Breast epithelium (tissue), 3 donors: ENCODE data around the gene FAM131C.

Source experiments
- POLR2A ChIP-seq: fragments of 450-650 bp; IDR thresholded peaks from one replicate; pipeline ENCODE4 v1.6.1; 2016; ENCODE audit warnings: antibody characterized with exemption, mild to moderate bottlenecking, moderate library complexity
- POLR2AphosphoS5 ChIP-seq, 3 donors: sonication (generic); formaldehyde crosslinking; IDR thresholded peaks; one replicate each; pipeline ENCODE4 v1.6.1; 2017; ENCODE audit warnings: antibody characterized with exemption in 3 of 3
- TF ChIP-seq, protein P1 (sequence below), 3 donors: fragments of 450-650 bp; IDR thresholded peaks; one replicate each; pipeline ENCODE4 v1.5.1; 2016 to 2017; ENCODE audit warnings: antibody characterized with exemption in 3 of 3, mild to moderate bottlenecking in 3 of 3, moderate library complexity in 3 of 3

DNA sequence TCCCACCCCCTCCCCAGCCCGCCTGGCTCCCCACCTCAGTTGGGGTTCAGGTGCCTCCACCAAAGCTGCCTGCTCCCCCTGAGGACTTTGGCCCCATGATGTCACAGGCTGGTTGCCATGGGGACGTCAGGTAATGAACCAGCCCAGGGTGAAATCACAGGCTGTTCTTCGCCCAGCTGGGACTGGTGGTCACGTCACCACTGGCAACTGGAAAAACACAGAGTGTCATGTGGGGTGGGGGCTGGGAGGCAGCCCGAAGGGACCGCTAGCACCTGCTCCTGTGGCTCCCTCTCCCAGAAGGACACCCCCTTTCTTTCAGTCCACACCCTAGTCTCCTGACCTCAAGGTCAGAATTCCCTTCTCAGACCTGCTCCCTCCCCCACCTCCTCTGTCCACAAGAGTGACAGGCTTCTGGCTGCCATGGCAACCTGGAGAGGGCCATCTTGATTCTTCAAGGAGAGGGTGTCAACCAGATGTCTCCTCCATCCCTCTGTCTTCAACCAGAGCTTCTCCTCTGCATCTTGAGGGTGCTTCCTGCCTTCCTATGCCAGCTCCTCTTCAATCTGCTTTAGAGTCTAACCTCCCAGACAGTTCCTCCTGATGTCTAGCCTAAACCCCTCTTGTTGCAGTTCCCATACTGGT lies 6.2 kb downstream of the FAM131C start:
- TF ChIP-seq POLR2A (no peak), POLR2AphosphoS5 (IDR thresholded peaks at IDR 0.05) (no peak)
- TF ChIP-seq, protein P1, sequence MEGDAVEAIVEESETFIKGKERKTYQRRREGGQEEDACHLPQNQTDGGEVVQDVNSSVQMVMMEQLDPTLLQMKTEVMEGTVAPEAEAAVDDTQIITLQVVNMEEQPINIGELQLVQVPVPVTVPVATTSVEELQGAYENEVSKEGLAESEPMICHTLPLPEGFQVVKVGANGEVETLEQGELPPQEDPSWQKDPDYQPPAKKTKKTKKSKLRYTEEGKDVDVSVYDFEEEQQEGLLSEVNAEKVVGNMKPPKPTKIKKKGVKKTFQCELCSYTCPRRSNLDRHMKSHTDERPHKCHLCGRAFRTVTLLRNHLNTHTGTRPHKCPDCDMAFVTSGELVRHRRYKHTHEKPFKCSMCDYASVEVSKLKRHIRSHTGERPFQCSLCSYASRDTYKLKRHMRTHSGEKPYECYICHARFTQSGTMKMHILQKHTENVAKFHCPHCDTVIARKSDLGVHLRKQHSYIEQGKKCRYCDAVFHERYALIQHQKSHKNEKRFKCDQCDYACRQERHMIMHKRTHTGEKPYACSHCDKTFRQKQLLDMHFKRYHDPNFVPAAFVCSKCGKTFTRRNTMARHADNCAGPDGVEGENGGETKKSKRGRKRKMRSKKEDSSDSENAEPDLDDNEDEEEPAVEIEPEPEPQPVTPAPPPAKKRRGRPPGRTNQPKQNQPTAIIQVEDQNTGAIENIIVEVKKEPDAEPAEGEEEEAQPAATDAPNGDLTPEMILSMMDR (IDR thresholded peaks at IDR 0.05) = no peak
